IMR-90 (cell line): ENCODE results near the gene OSM. TPM values are rescaled to one million over a fixed set of nuclear protein-coding genes. Genes with fewer than 3 reads are reported as not detected.

ENCODE experiments used
- ATAC-seq: fragments of 200-7000 bp; cut with Tn5 transposase; 2 replicates; pipeline ENCODE4 v1.9.1; 2020; ENCODE audit warnings: low read depth, mild to moderate bottlenecking, moderate library complexity
- BruUV-seq: library from RNA; stranded (reverse); fragments of 400-500 nt; replicated peaks from 2 replicates; lab custom pipeline; 2021; lab: Mats Ljungman, UMichigan
- CTCF ChIA-PET: fragments of 300-600 bp; formaldehyde crosslinking; extraction: SDS; loops from one replicate; lab custom pipeline; 2021; ENCODE audit warnings: antibody characterized with exemption; lab: Yijun Ruan, JAX
- POLR2A ChIA-PET: fragments of 300-600 bp; sonication (Branson Sonifier 250); formaldehyde crosslinking; loops from one replicate; lab custom pipeline; 2022; ENCODE audit warnings: antibody characterized with exemption; ENCODE audit not compliant: unreplicated experiment; lab: Charles Lee
- DNase-seq: peaks from one replicate; pipeline ENCODE4 v3.0.0; 2013
- H2AFZ ChIP-seq: replicated peaks from 2 replicates; pipeline ENCODE3; 2013; ENCODE audit warnings: low read length, mild to moderate bottlenecking; ENCODE audit not compliant: poor library complexity
- H2AK5ac ChIP-seq: 2 replicates; pipeline ENCODE4 v1.6.1; 2013; ENCODE audit warnings: low read depth, low read length, inconsistent platforms
- H2AK9ac ChIP-seq: replicated peaks from 2 replicates; pipeline ENCODE3; 2013; ENCODE audit warnings: mild to moderate bottlenecking, low read depth, low read length, moderate library complexity; ENCODE audit not compliant: poor library complexity
- H2BK120ac ChIP-seq: 2 replicates; pipeline ENCODE4 v1.6.1; 2013; ENCODE audit warnings: low read depth, low read length, inconsistent platforms
- H2BK15ac ChIP-seq: 3 replicates; pipeline ENCODE4 v1.6.1; 2013; ENCODE audit warnings: low read depth, low read length, inconsistent platforms
- H2BK20ac ChIP-seq: 2 replicates; pipeline ENCODE4 v1.6.1; 2013; ENCODE audit warnings: low read depth, mild to moderate bottlenecking, inconsistent platforms, low read length, moderate library complexity
- H2BK5ac ChIP-seq: 2 replicates; pipeline ENCODE4 v1.6.1; 2013; ENCODE audit warnings: mild to moderate bottlenecking, low read depth, low read length, inconsistent platforms; ENCODE audit not compliant: poor library complexity, severe bottlenecking
- H3K14ac ChIP-seq: replicated peaks from 2 replicates; pipeline ENCODE4 v1.6.1; 2013; ENCODE audit warnings: low read depth, low read length, inconsistent platforms
- H3K18ac ChIP-seq: 2 replicates; pipeline ENCODE4 v1.6.1; 2013; ENCODE audit warnings: low read depth, low read length, control low read depth
- H3K23ac ChIP-seq: 2 replicates; pipeline ENCODE4 v1.6.1; 2013; ENCODE audit warnings: low read depth, low read length, inconsistent platforms
- H3K27ac ChIP-seq: 2 replicates; pipeline ENCODE4 v1.5.1; 2013; ENCODE audit warnings: mild to moderate bottlenecking, control low read depth, low read length; ENCODE audit not compliant: insufficient read depth
- H3K27me3 ChIP-seq: 2 replicates; pipeline ENCODE4 v1.6.1; 2013; ENCODE audit warnings: low read length; ENCODE audit not compliant: control insufficient read depth, insufficient read depth
- H3K36me3 ChIP-seq: 2 replicates; pipeline ENCODE4 v1.6.1; 2013; ENCODE audit warnings: low read length, mixed read lengths; ENCODE audit not compliant: control insufficient read depth, insufficient read depth
- H3K4ac ChIP-seq: 2 replicates; pipeline ENCODE4 v1.6.1; 2013; ENCODE audit warnings: low read depth, low read length, inconsistent platforms
- H3K4me1 ChIP-seq: 2 replicates; pipeline ENCODE4 v1.6.1; 2013; ENCODE audit warnings: low read length, mixed read lengths; ENCODE audit not compliant: control insufficient read depth, insufficient read depth
- H3K4me2 ChIP-seq: 2 replicates; pipeline ENCODE4 v1.6.1; 2013; ENCODE audit warnings: low read depth, mild to moderate bottlenecking, control low read depth, low read length, moderate library complexity
- H3K4me3 ChIP-seq: 2 replicates; pipeline ENCODE4 v1.5.1; 2013; ENCODE audit warnings: low read depth, mild to moderate bottlenecking, control low read depth, low read length, moderate library complexity; ENCODE audit not compliant: insufficient read depth
- H3K56ac ChIP-seq: 2 replicates; pipeline ENCODE4 v1.6.1; 2013; ENCODE audit warnings: low read length, inconsistent platforms; ENCODE audit not compliant: insufficient read depth; ENCODE audit errors: extremely low read depth
- H3K79me1 ChIP-seq, 2 experiments: 2 replicates each; pipeline ENCODE4 v1.6.1; 2013; ENCODE audit warnings: low read length in 2 of 2, inconsistent platforms in 1 of 2, low read depth in 1 of 2
- H3K9ac ChIP-seq: 2 replicates; pipeline ENCODE4 v1.6.1; 2013; ENCODE audit warnings: low read depth, low read length, control low read depth
- H3K9me1 ChIP-seq: 2 replicates; pipeline ENCODE4 v1.6.1; 2013; ENCODE audit warnings: low read length, inconsistent platforms; ENCODE audit not compliant: insufficient read depth
- H3K9me3 ChIP-seq: 2 replicates; pipeline ENCODE4 v1.6.1; 2013; ENCODE audit warnings: low read length; ENCODE audit not compliant: control insufficient read depth, insufficient read depth
- H4K20me1 ChIP-seq: 2 replicates; pipeline ENCODE4 v1.6.1; 2013; ENCODE audit warnings: low read length, inconsistent platforms; ENCODE audit not compliant: insufficient read depth
- H4K5ac ChIP-seq: 2 replicates; pipeline ENCODE4 v1.6.1; 2013; ENCODE audit warnings: mild to moderate bottlenecking, low read depth, low read length, control low read depth
- H4K8ac ChIP-seq, 2 experiments: 2 replicates each; pipeline ENCODE4 v1.6.1; 2013; ENCODE audit warnings: low read depth in 2 of 2, low read length in 2 of 2, control low read depth in 1 of 2, inconsistent platforms in 1 of 2
- H4K91ac ChIP-seq: 2 replicates; pipeline ENCODE4 v1.6.1; 2013; ENCODE audit warnings: low read depth, low read length, inconsistent platforms; ENCODE audit not compliant: insufficient read depth
- BHLHE40 ChIP-seq: fragments of 150-350 bp; IDR thresholded peaks from 2 replicates; pipeline ENCODE4 v1.6.1; 2016; ENCODE audit warnings: mild to moderate bottlenecking, low read depth, low read length
- CEBPB ChIP-seq: IDR thresholded peaks from 2 replicates; pipeline ENCODE4 v1.6.1; 2012; ENCODE audit warnings: low read depth, low read length, improper control_type of control experiment
- CHD1 ChIP-seq: IDR thresholded peaks from 2 replicates; pipeline ENCODE4 v1.6.1; 2012; ENCODE audit warnings: low read depth, low read length, improper control_type of control experiment
- ELK1 ChIP-seq: fragments of 150-350 bp; IDR thresholded peaks from 2 replicates; pipeline ENCODE4 v1.6.1; 2016; ENCODE audit warnings: low read depth, mild to moderate bottlenecking, low read length, moderate library complexity, borderline replicate concordance
- FOS ChIP-seq: fragments of 150-350 bp; IDR thresholded peaks from 2 replicates; pipeline ENCODE4 v1.6.1; 2016; ENCODE audit warnings: low read depth, low read length
- MAFK ChIP-seq: IDR thresholded peaks from 2 replicates; pipeline ENCODE4 v1.6.1; 2012; ENCODE audit warnings: low read depth, low read length, improper control_type of control experiment
- MAZ ChIP-seq: IDR thresholded peaks from 2 replicates; pipeline ENCODE4 v1.6.1; 2012; ENCODE audit warnings: low read depth, mild to moderate bottlenecking, low read length, improper control_type of control experiment, moderate library complexity, borderline replicate concordance
- MXI1 ChIP-seq: IDR thresholded peaks from 2 replicates; pipeline ENCODE4 v1.6.1; 2012; ENCODE audit warnings: low read depth, mild to moderate bottlenecking, low read length, moderate library complexity, borderline replicate concordance
- NFE2L2 ChIP-seq: fragments of 150-350 bp; IDR thresholded peaks from 2 replicates; pipeline ENCODE4 v1.6.1; 2016; ENCODE audit warnings: low read depth, mild to moderate bottlenecking, low read length
- POLR2A ChIP-seq: IDR thresholded peaks from 2 replicates; pipeline ENCODE4 v1.6.1; 2012; ENCODE audit warnings: mild to moderate bottlenecking, low read depth, low read length
- RAD21 ChIP-seq: IDR thresholded peaks from 2 replicates; pipeline ENCODE4 v1.6.1; 2012; ENCODE audit warnings: low read length, improper control_type of control experiment
- RCOR1 ChIP-seq: IDR thresholded peaks from 2 replicates; pipeline ENCODE4 v1.6.1; 2012; ENCODE audit warnings: mild to moderate bottlenecking, low read length, improper control_type of control experiment; ENCODE audit not compliant: insufficient replicate concordance
- RFX5 ChIP-seq: IDR thresholded peaks from 2 replicates; pipeline ENCODE4 v1.8.0; 2012; ENCODE audit warnings: low read depth, mild to moderate bottlenecking, low read length, moderate library complexity
- SMC3 ChIP-seq: fragments of 150-350 bp; IDR thresholded peaks from 2 replicates; pipeline ENCODE4 v1.6.1; 2016; ENCODE audit warnings: low read depth, mild to moderate bottlenecking, antibody characterized with exemption, low read length, moderate library complexity
- WGBS, 2 experiments: methylation state at CpG; one replicate each; pipeline versions ENCODE4 v1.1.5 to v1.1.7; 2013; ENCODE audit warnings: missing lambda C conversion rate in 2 of 2; ENCODE audit not compliant: insufficient read length in 1 of 2; ENCODE audit errors: extremely low coverage in 2 of 2; 5-methylcytosine and 5-hydroxymethylcytosine counted together
- dilution Hi-C: fragments of 300-500 bp; cut with HindIII; formaldehyde crosslinking; loops from one replicate; pipeline ENCODE4 v1.14.3; 2018; ENCODE audit warnings: low sequenced_read_pairs; ENCODE audit not compliant: unreplicated experiment
- in situ Hi-C: fragments of 300-500 bp; cut with MboI; formaldehyde crosslinking; loops from 3 replicates; pipeline ENCODE4 v1.14.3; 2019; ENCODE audit warnings: low sequenced_read_pairs, inconsistent platforms, mixed read lengths
- intact Hi-C: fragments of 100-400 bp; cut with micrococcal nuclease; formaldehyde crosslinking; loops from 2 replicates; pipeline ENCODE4 v1.10.0; 2022
- polyA plus RNA-seq, 3 experiments: library from polyadenylated mRNA; depleted of rRNA; stranded (reverse); fragments of >200 nt; gene quantifications; 2 replicates each; pipeline ENCODE4 v1.2.3, GENCODE V29; 2012; ENCODE audit warnings: low replicate concordance in 1 of 3
- total RNA-seq: library from RNA; depleted of rRNA; stranded (reverse); fragments of >200 nt; gene quantifications from 2 replicates; pipeline ENCODE4 v1.2.3, GENCODE V29; 2012
- TF ChIP-seq, protein P1 (sequence below): fragments of 150-350 bp; IDR thresholded peaks from 2 replicates; pipeline ENCODE4 v1.6.1; 2017; ENCODE audit warnings: mild to moderate bottlenecking, antibody characterized with exemption, low read length, low read depth
- TF ChIP-seq, protein P2 (sequence below): conservative IDR thresholded peaks from 2 replicates; pipeline ENCODE4 v1.5.1; 2012; ENCODE audit warnings: mild to moderate bottlenecking, low read depth, low read length, improper control_type of control experiment

Gene OSM
- total and polyA plus RNA-seq, 2 of the 4 experiments (the other 2 are of a cell fraction), result not detected

DNA sequence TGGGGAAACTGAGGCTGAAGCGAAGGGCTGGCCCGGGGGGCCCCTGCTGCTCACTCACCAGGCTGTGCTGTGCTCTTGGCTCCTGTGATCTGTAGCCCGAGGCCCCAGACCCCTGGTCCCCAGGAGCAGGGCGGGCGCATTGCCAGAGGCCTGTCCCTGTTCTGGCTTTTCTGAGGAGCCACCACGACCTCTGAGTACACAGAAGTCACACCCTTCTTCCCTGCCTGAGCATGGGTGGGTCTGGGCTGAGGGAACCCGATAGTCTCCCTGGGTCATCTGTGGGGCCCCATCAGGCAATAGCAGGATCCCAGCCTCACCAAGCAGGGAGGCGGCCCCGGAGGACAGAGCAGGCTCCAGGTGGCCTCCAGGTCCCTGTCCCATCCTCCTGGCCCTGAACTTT lies 17.5 kb upstream of the OSM start:
- Histone ChIP-seq H2BK20ac (no peak overlapping the region), H4K20me1 (peaks cover 3% of the 10 kb centered on the region; the same call in 1 of the 2 replicates), H2AFZ (no peak overlapping the region), H3K4me2 (no peak overlapping the region), H3K9me3 (no peaks in the 10 kb centered on the region), H3K27me3 (no peaks in the 10 kb centered on the region), H3K27ac (no peak overlapping the region), H3K56ac (no peak overlapping the region), H3K9ac (no peak overlapping the region), H2BK120ac (no peak overlapping the region), H2BK15ac (no peak overlapping the region), H3K4me1 (peaks cover 4% of the 10 kb centered on the region), H3K79me1 (peaks cover 0 to 14% of the 10 kb centered on the region in 2 experiments; a peak in 3 of 4 replicates), H4K8ac (no peak overlapping the region), H3K9me1 (peaks cover 8% of the 10 kb centered on the region), H4K91ac (no peak overlapping the region), H3K4ac (no peak overlapping the region), H3K4me3 (no peak overlapping the region), H2BK5ac (no peak overlapping the region), H3K36me3 (peaks cover 24% of the 10 kb centered on the region), H3K14ac (no peak overlapping the region), H2AK5ac (no peak overlapping the region), H3K23ac (no peak overlapping the region), H2AK9ac (peak overlapping the region; percentile 32), H3K18ac (no peak overlapping the region), H4K5ac (no peak overlapping the region)
- TF ChIP-seq CEBPB (no peak), BHLHE40 (no peak), MAZ (no peak), CHD1 (no peak), SMC3 (no peak), MAFK (no peak), POLR2A (no peak), NFE2L2 (no peak), RAD21 (no peak), FOS (no peak), MXI1 (no peak), ELK1 (no peak), RFX5 (no peak), RCOR1 (no peak)
- TF ChIP-seq, protein P1, sequence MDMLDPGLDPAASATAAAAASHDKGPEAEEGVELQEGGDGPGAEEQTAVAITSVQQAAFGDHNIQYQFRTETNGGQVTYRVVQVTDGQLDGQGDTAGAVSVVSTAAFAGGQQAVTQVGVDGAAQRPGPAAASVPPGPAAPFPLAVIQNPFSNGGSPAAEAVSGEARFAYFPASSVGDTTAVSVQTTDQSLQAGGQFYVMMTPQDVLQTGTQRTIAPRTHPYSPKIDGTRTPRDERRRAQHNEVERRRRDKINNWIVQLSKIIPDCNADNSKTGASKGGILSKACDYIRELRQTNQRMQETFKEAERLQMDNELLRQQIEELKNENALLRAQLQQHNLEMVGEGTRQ, result no peak
- TF ChIP-seq, protein P2, sequence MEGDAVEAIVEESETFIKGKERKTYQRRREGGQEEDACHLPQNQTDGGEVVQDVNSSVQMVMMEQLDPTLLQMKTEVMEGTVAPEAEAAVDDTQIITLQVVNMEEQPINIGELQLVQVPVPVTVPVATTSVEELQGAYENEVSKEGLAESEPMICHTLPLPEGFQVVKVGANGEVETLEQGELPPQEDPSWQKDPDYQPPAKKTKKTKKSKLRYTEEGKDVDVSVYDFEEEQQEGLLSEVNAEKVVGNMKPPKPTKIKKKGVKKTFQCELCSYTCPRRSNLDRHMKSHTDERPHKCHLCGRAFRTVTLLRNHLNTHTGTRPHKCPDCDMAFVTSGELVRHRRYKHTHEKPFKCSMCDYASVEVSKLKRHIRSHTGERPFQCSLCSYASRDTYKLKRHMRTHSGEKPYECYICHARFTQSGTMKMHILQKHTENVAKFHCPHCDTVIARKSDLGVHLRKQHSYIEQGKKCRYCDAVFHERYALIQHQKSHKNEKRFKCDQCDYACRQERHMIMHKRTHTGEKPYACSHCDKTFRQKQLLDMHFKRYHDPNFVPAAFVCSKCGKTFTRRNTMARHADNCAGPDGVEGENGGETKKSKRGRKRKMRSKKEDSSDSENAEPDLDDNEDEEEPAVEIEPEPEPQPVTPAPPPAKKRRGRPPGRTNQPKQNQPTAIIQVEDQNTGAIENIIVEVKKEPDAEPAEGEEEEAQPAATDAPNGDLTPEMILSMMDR, result no peak
- dilution Hi-C loops, result no loop called here
- CTCF ChIA-PET, result no interaction called here
- no TSS peak for BruUV-seq
- DNase-seq (no peak), ATAC-seq (no peak)
- POLR2A ChIA-PET, result no interaction called here
- in situ Hi-C loops, result no loop called here
- intact Hi-C loops, result no loop called here
- WGBS, 2 experiments, result 80% methylated on average over 3 of the region's 9 CpGs; no CpG with 5 or more reads in 1 of the 2 experiments
